ENCODE data around the gene NIM1K.
"Not testable (repeated sequence)": the region's sequence is repeated elsewhere in the genome, so short reads cannot be mapped to it uniquely, and the experiment has no call there.

NIM1K gene

GRCh38 chr5:43190755-43191603 is 1.0 kb upstream of the NIM1K start:
- peak; percentile 51 for DNase-seq

DNA sequence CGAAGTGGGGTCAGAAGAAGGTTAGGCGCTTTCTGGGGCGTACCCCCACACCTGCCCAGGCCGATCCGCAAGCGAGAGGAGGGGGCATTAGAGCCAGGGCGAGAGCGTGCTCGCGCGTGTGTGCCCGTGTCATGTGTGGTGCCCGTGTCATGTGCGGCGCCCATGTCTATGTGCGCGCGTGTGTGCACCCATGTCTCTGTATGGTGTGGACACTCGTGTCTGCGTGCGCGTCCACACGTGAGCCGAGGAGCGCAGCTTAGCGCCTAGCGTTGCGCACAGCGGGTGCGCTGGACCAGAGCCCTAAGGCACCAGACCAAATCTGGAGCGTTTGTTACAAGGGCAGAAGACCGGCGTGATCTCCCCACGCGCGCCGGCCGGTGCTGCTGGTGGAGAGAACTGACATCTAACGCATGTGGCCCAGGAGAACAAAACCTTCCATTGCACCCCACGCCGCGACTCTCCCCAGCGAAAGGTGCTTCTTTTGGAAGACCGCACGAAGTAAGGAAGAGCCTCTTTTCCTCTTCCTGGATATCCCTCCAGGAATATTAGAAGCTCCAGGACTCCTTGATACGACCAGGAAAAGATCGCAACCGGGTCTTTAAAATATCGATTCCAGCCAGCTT is 644 bp downstream of the NIM1K start:
- DNase-seq, result peak; percentile 23

DNA sequence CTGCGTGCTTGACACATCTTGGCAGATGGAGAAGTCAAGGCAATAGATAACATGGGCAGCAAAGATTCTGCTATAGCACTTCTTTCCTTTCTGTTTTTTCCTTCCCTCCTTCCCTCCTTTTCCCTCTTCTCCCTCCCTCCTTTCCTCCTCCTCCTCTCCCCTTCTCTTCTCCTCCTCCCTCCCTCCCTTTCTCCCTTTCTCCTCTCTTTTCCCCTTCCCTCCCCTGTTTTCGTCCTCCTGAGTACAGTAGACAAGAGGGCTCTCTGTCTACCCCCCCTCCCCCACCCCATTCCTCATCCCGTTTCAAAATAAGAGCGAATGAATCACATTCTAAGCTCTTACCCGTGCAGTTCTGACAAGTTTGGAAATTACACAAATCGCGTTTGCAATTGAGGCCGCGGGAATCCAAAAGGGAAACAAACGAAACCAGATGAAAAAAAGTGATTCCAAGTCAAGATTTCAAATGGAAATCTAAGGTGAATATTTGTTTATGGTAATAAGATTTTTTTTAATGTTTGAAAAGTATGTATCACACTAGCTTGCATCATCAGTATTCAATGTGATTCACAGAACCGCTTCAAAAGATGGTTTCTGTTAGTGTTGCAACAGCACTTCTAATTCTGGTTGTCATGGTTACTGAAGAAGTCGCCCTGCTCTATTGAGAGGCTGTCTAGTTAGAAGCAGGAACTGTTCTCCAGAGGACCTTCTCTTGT is 1.3 kb downstream of the NIM1K start:
- DNase-seq, result peak; percentile 82

DNA sequence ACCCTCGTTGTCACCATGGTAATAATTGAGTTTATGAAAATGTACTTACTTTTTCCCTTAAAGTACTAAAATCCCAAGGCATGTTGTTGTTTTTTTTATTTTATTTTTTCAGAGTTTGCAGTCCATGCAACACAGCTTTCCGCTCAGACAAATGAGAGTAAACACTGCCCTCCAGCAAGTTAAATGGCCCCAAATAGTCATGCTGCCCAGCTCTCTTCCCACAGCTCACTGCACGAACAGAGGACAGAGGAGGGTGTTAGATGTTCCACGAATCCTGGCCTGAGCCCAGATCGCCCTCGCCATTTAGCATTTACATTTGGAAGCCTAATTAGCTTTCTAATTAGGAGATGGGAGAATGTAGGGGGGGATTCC is 1.9 kb downstream of the NIM1K start:
- no peak for DNase-seq

DNA sequence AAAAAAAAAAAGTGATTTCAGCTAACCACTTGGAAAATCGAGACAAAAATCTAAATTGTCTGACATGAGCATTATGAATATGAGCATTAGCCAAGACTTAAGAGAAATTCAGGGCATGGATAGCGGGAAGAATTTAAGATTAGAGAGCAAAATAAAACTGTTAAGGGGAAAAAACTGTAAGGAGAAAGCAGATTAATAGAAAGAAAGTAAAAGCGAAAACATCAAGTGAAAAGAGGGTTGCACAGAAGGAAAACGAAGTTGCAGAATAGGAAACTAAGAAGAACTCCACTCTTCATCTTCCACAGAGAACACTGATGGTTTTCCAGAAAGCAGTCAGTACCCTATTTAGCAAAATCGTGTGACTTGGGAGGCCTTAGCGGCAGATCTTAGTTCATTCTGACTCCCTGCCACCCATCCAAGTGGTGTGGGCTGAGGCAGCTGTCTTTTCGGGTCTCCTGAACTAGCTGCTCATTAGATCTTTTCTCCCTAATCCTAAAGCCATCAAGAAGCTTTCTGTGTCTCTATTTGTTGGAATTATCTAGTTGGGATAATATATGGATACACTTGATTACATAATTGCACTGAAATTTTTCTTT is 3.7 kb downstream of the NIM1K start:
- DNase-seq, result no peak

GRCh38 chr5:43197535-43197934 is 5.5 kb downstream of the NIM1K start:
- no peak for DNase-seq

- not testable (repeated sequence) for DNase-seq
Measured at GRCh38 chr5:43201442-43201841, 9.4 kb downstream of the NIM1K start.

DNA sequence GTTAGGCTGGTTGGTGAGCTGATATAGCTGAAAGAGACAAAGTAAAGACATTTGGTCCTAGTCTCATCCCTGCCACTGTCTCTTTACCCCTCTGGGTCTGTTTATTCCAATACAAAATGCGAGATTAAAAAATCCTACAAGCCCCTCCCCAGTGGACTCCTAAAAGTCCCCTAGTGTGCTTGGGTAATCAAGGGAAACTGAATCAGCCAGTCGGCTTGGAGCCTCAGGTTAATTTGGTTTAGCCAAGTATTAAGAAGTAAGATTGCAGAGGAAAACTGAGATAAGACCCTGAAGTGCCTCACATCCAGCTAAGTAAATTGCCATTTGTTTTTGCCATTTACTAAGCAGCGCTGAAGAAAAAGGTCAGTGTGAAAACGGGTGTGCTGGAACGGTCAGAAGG is 10.4 kb downstream of the NIM1K start:
- DNase-seq, result no peak

GRCh38 chr5:43203373-43203772 is 11.3 kb downstream of the NIM1K start:
- no peak for DNase-seq

- no peak for DNase-seq
Measured at GRCh38 chr5:43204958-43205357, 12.9 kb downstream of the NIM1K start.

GRCh38 chr5:43207601-43208000 is 15.6 kb downstream of the NIM1K start:
- no peak for DNase-seq

DNA sequence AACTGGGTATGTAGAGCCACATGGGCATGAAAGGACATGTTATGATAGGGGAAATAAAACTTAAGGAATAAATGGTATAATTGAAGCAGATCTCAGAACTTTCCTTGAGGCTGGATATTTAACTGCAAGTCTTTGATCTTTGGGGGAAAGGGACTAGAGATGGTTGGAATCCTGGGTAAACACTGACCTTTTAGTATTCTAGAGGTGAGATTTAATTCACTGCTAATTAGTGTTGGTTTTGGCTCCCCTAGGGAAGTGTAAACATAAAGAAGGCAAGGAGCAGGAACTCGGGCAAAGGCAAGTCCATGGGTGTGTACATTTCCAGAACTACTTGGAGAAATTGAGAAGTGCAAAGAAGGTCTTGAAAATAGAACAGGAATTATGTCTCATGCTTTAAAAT is 16.6 kb downstream of the NIM1K start:
- no peak for DNase-seq

GRCh38 chr5:43209060-43209459 is 17.0 kb downstream of the NIM1K start:
- DNase-seq, result no peak

DNA sequence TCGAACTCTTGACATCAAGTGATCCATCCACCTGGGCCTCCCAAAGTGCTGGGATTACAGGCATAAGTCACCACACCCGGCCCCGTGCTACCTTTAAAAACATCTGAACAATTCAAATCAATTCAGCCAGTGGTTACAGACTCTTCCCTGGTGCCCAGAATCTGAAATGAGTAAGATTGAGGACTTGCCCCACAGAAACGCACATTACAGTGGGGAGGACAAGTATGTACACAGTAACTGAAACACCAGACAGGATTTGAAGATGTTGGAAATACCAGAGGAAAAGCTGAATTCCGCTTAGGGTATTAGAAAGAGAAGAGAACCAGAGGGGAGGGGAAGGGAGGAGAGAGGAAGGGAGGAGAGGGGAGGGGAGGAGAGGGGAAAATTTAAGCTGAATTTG is 17.8 kb downstream of the NIM1K start:
- no peak for DNase-seq

- DNase-seq, result no peak
Measured at GRCh38 chr5:43210570-43210969, 18.5 kb downstream of the NIM1K start.

DNA sequence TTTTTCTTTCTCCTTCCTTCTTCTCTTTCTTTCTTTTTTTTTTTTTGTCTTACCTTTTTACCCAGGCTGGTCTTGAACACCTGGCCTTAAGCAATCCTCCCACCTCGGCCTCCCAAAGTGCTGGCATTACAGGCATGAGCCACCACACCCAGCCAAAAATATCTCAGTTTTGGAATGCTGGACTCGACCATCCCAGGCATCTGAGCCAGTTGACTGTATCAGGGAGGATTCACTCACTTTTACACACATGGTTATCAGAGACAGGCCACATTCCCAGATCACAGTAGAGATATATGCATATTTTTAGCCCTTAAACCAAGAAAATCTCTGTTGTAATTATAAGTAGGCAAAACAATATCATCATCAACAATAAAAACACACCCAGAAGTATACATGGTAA is 21.9 kb downstream of the NIM1K start:
- DNase-seq, result no peak

DNA sequence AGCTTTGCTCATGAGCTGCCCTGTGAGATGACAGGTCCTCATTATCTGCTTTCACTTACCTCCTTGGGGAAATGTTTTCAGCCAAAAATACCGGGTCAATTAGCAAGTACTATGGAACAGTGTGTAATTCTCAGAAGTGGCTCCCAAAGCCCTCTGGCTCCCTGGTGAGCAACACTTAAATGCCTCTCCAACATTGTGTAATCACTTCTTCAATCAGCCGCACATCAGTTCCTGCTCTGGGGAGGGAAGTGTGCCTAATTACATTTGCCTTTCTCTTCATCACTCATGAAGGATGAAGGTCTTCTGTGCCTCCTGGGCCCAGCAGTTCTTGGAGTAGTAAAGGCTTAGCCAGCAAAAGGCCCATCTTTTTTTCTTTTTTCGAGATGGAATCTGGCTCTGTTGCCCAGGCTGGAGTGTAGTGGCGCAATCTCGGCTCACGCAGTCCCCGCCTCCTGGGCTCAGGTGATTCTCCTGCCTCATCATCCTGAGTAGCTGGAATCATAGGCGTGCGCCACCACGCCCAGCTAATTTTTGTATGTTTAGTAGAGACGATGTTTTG is 23.1 kb downstream of the NIM1K start:
- no peak for DNase-seq

DNA sequence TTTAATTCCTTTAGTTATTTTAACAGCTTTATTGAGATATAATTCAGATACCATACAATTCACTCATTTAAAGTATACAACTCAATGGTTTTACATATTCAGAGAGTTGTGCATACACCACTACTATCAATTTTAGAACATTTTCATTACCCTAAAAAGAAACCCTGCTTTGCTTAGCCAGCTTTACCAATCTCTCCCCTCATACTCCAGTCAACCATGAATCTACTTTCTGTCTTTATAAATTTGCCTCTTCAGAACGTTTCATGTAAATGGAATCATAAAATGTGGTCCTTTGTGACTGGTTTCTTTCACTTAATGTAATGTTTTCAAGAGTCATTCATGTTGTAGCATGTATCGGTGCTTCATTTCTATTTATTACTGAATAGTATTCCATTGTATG is 24.9 kb downstream of the NIM1K start:
- no peak for DNase-seq

GRCh38 chr5:43219120-43219519 is 27.1 kb downstream of the NIM1K start:
- no peak for DNase-seq

- no peak for DNase-seq
Measured at GRCh38 chr5:43221502-43221901, 29.5 kb downstream of the NIM1K start.

GRCh38 chr5:43225649-43226245 is 33.7 kb downstream of the NIM1K start:
- peak; percentile 11 for DNase-seq

DNA sequence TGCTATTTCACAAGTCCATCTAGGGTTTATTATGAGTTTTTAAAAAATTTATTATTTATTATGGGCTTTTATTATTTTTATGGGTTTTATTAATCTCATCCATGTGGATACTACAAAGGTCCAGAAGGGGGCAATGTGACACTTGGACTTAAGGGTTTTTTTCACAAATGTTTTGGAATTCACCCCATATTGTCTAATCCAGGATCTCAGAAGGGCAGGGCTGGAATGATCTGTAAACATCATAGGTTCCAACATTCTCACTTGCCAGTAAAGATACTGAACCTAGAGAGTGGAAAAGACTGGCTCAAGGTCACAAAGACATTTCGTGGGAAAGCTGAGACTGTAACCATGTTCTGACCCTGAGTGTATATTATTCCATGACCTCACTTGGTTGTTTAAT is 35.6 kb downstream of the NIM1K start:
- DNase-seq, result peak; percentile 79

DNA sequence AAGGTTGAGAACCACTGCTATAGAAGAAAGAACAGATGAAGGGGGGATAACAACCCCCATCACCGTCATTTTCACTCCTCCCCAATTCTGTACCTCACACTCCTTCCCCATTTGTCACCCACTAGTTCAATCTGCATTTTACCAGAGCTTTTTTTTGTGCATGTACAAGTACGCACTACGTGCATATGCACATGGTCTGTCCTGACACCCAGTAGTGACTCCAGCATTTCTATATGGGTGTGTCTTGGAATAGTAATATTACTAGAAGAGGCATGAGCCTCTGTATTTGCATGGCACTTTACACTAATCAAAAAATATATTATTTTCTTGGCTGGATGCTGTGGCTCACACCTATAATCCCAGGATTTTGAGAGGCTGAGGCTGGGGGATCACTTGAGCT is 38.7 kb downstream of the NIM1K start:
- DNase-seq, result no peak
